Right lobe of liver (tissue), 4 donors: ENCODE measurements around the gene RACK1.

Experiments used
- CTCF ChIP-seq, 4 donors: fragments of 200-600 bp in 3 of 4; fragments of 450-650 bp in 1 of 4; IDR thresholded peaks; one replicate each; pipeline versions ENCODE4 v1.5.1 to v1.8.0; 2016 to 2022; ENCODE audit warnings: antibody characterized with exemption in 4 of 4, mild to moderate bottlenecking in 2 of 4
- POLR2A ChIP-seq: fragments of 450-650 bp; IDR thresholded peaks from one replicate; pipeline ENCODE4 v1.6.1; 2017; ENCODE audit warnings: antibody characterized with exemption, mild to moderate bottlenecking
- donor health status: DM: no; HTN: no; CAD: no.
- donor health status: DM: no; HTN: no; CAD: no.
- donor health status: DM: no; HTN: yes; CAD: no.

- TF ChIP-seq CTCF (IDR thresholded peaks at IDR 0.05) (no peak), POLR2A (no peak)
Measured at GRCh38 chr5:181219262-181220177, 24.2 kb downstream of the RACK1 start.
